ENCODE results near the gene ARHGAP6.

Gene ARHGAP6

GRCh38 chrX:11159149-11159548, 506.6 kb downstream of the ARHGAP6 start:
- H3K27ac ChIP-seq: no peak overlapping the region
- TF ChIP-seq CTCF (conservative IDR thresholded peaks at IDR 0.05): no peak

GRCh38 chrX:11151799-11152559, 513.7 kb downstream of the ARHGAP6 start:
- no peak overlapping the region for H3K27ac ChIP-seq

GRCh38 chrX:11148401-11148800, 517.3 kb downstream of the ARHGAP6 start:
- no peak for TF ChIP-seq CTCF (conservative IDR thresholded peaks at IDR 0.05)
- no peak overlapping the region for H3K27ac ChIP-seq

More at GRCh38 chrX:11151799-11152559, 513.7 kb downstream of the ARHGAP6 start:
- no peak for TF ChIP-seq CTCF (conservative IDR thresholded peaks at IDR 0.05)

GRCh38 chrX:11146411-11146810, 519.3 kb downstream of the ARHGAP6 start:
- H3K27ac ChIP-seq: peak overlapping the region; percentile 62
- TF ChIP-seq CTCF (conservative IDR thresholded peaks at IDR 0.05): no peak

- TF ChIP-seq CTCF (conservative IDR thresholded peaks at IDR 0.05): peak; percentile 67
- H3K27ac ChIP-seq: peak overlapping the region; percentile 62; the same call in 1 of the 2 replicates
Observed at GRCh38 chrX:11143931-11144678, 521.6 kb downstream of the ARHGAP6 start.

- no peak for TF ChIP-seq CTCF (conservative IDR thresholded peaks at IDR 0.05)
- H3K27ac ChIP-seq: no peak overlapping the region
Observed at GRCh38 chrX:11138498-11139390, 527.0 kb downstream of the ARHGAP6 start.

Measured in VCaP (cell line).